HEK293 (cell line): ENCODE measurements around the gene LRP6.

Source experiments
- CTCF ChIA-PET: fragments of 350-600 bp; formaldehyde crosslinking; extraction: SDS; loops from one replicate; lab custom pipeline; 2021; ENCODE audit warnings: antibody characterized with exemption; lab: Yijun Ruan, JAX
- POLR2A ChIA-PET: fragments of 300-600 bp; formaldehyde crosslinking; extraction: SDS; loops from one replicate; lab custom pipeline; 2020; ENCODE audit warnings: antibody characterized with exemption, inconsistent platforms; lab: Yijun Ruan, JAX
- H3K27ac ChIP-seq: fragments of 200-500 bp; sonication (Bioruptor generic); 2 replicates; pipeline ENCODE4 v1.5.1; 2014; ENCODE audit warnings: low read depth, low read length, control low read depth, inconsistent platforms; ENCODE audit errors: extremely low read depth
- H3K36me3 ChIP-seq, 2 experiments: fragments of 200-500 bp in 1 of 2; sonication (Bioruptor generic) in 1 of 2; 1 replicate in 1 of 2; 2 replicates in 1 of 2; pipeline ENCODE4 v1.5.1; 2014 to 2017; ENCODE audit warnings: inconsistent platforms in 2 of 2, low read length in 2 of 2; ENCODE audit not compliant: control insufficient read depth in 2 of 2, insufficient read depth in 1 of 2
- H3K4me1 ChIP-seq: fragments of 200-500 bp; sonication (Bioruptor generic); 2 replicates; pipeline ENCODE4 v1.5.1; 2014; ENCODE audit warnings: mild to moderate bottlenecking, low read length, inconsistent platforms; ENCODE audit not compliant: control insufficient read depth, insufficient read depth
- H3K4me3 ChIP-seq: 2 replicates; pipeline ENCODE4 v1.5.1; 2011; ENCODE audit warnings: low read depth, mild to moderate bottlenecking, control low read depth, low read length, moderate library complexity
- H3K9me3 ChIP-seq: fragments of 200-500 bp; sonication (Bioruptor generic); 2 replicates; pipeline ENCODE4 v1.5.1; 2014; ENCODE audit warnings: low read depth, low read length, inconsistent platforms; ENCODE audit not compliant: control insufficient read depth, insufficient read depth
- OSR2 ChIP-seq: fragments of 450-650 bp; formaldehyde crosslinking; IDR thresholded peaks from 2 replicates; pipeline ENCODE4 v1.5.1; 2016; ENCODE audit warnings: missing biosample characterization, missing genetic modification characterization
- SP7 ChIP-seq: fragments of 450-650 bp; formaldehyde crosslinking; IDR thresholded peaks from 2 replicates; pipeline ENCODE4 v1.5.1; 2016; ENCODE audit warnings: missing biosample characterization, missing genetic modification characterization
- ZBTB17 ChIP-seq: fragments of 450-650 bp; formaldehyde crosslinking; IDR thresholded peaks from 2 replicates; pipeline ENCODE4 v1.5.1; 2016; ENCODE audit warnings: missing biosample characterization, missing genetic modification characterization
- ZEB2 ChIP-seq: fragments of 450-650 bp; formaldehyde crosslinking; IDR thresholded peaks from 2 replicates; pipeline ENCODE4 v1.5.1; 2016; ENCODE audit warnings: missing biosample characterization, missing genetic modification characterization
- ZNF112 ChIP-seq: fragments of 450-650 bp; formaldehyde crosslinking; IDR thresholded peaks from 2 replicates; pipeline ENCODE4 v1.5.0; 2017; ENCODE audit warnings: missing biosample characterization, missing genetic modification characterization
- ZNF223 ChIP-seq: fragments of 450-650 bp; formaldehyde crosslinking; IDR thresholded peaks from 2 replicates; pipeline ENCODE4 v1.5.1; 2016; ENCODE audit warnings: missing biosample characterization, missing genetic modification characterization
- ZNF24 ChIP-seq: fragments of 450-650 bp; formaldehyde crosslinking; IDR thresholded peaks from 2 replicates; pipeline ENCODE4 v1.5.1; 2016; ENCODE audit warnings: missing biosample characterization, missing genetic modification characterization
- ZNF416 ChIP-seq: fragments of 450-650 bp; formaldehyde crosslinking; IDR thresholded peaks from 2 replicates; pipeline ENCODE4 v1.5.1; 2016; ENCODE audit warnings: missing biosample characterization, missing genetic modification characterization
- ZNF426 ChIP-seq: fragments of 450-650 bp; formaldehyde crosslinking; IDR thresholded peaks from 2 replicates; pipeline ENCODE4 v1.5.1; 2017; ENCODE audit warnings: missing biosample characterization, missing genetic modification characterization, mild to moderate bottlenecking, inconsistent platforms, moderate library complexity
- ZNF701 ChIP-seq: fragments of 450-650 bp; formaldehyde crosslinking; IDR thresholded peaks from 2 replicates; pipeline ENCODE4 v1.5.1; 2016; ENCODE audit warnings: missing biosample characterization, missing genetic modification characterization
- ZNF777 ChIP-seq: fragments of 450-650 bp; formaldehyde crosslinking; IDR thresholded peaks from 2 replicates; pipeline ENCODE4 v1.5.1; 2017; ENCODE audit warnings: missing biosample characterization, missing genetic modification characterization, borderline replicate concordance
- ZSCAN23 ChIP-seq: fragments of 450-650 bp; formaldehyde crosslinking; IDR thresholded peaks from 2 replicates; pipeline ENCODE4 v1.5.1; 2016; ENCODE audit warnings: missing biosample characterization, missing genetic modification characterization
- ZSCAN30 ChIP-seq: fragments of 450-650 bp; IDR thresholded peaks from 2 replicates; pipeline ENCODE4 v1.5.1; 2018; ENCODE audit warnings: missing biosample characterization, mild to moderate bottlenecking, missing genetic modification characterization, moderate library complexity
- TF ChIP-seq, protein P1 (sequence below): fragments of 450-650 bp; IDR thresholded peaks from 2 replicates; pipeline ENCODE4 v1.5.1; 2018; ENCODE audit warnings: missing biosample characterization, mild to moderate bottlenecking, missing genetic modification characterization
- TF ChIP-seq, protein P2 (sequence below): fragments of 450-650 bp; formaldehyde crosslinking; IDR thresholded peaks from 2 replicates; pipeline ENCODE4 v1.5.1; 2017; ENCODE audit warnings: missing biosample characterization, missing genetic modification characterization
- TF ChIP-seq, protein P3 (sequence below): fragments of 450-650 bp; formaldehyde crosslinking; conservative IDR thresholded peaks from 2 replicates; pipeline ENCODE4 v1.5.1; 2016; ENCODE audit warnings: low read depth, missing biosample characterization, missing genetic modification characterization
- TF ChIP-seq, protein P4 (sequence below): fragments of 450-650 bp; formaldehyde crosslinking; IDR thresholded peaks from 2 replicates; pipeline ENCODE4; 2016; ENCODE audit warnings: missing biosample characterization, missing genetic modification characterization
- TF ChIP-seq, protein P5 (sequence below): fragments of 450-650 bp; formaldehyde crosslinking; IDR thresholded peaks from 2 replicates; pipeline ENCODE4 v1.5.1; 2016; ENCODE audit warnings: missing biosample characterization, missing genetic modification characterization, borderline replicate concordance

The LRP6 gene

DNA sequence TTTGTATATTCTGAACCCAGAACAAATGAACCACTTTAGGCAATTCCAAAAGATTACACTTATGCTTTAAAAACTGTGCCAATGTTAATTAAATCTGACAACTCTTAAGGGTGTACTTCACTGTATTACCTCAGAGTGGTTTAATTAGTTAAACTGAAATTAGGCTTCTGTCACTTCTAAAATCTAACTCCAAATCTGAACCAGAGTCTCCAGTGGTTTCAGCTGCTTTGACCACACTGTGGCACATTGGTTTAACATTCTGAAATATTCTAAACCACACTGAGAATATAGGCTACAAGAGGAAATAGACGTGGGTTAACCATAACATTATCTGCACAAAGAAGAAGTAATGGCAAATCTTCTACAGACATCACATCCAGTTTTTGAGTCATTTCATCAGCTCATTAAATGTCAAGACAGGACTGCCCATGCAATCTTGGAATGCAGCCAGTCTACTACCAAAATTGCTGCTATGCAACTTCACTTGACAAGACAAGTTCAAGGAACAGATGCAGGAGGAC, 94.8 kb downstream of the LRP6 start:
- ChIA-PET CTCF (interaction anchor here (1.0 to 1.7 kb wide), 3 partner anchors 154 to 162 kb away, joined by 5 to 7 read pairs (median 6); no protein-coding TSS in a partner anchor), POLR2A (no interaction called here)
- Histone ChIP-seq H3K9me3 (no peaks in the 10 kb centered on the region), H3K4me3 (no peak overlapping the region), H3K4me1 (peaks cover 14% of the 10 kb centered on the region), H3K36me3 (no peaks in the 10 kb centered on the region; a peak in 1 of 3 replicates)
- TF ChIP-seq ZEB2 (tag by site-specific recombination) (0 out of 2 replicates have a peak, but pooled peaks have one; percentile 25), OSR2 (tag by site-specific recombination) (0 out of 2 replicates have a peak, but pooled peaks have one; percentile 13), ZBTB17 (0 out of 2 replicates have a peak, but pooled peaks have one; percentile 21), SP7 (no peak), ZSCAN30 (tag by site-specific recombination) (no peak), ZNF24 (tag by site-specific recombination) (0 out of 2 replicates have a peak, but pooled peaks have one; percentile 26)
- TF ChIP-seq, protein P1, sequence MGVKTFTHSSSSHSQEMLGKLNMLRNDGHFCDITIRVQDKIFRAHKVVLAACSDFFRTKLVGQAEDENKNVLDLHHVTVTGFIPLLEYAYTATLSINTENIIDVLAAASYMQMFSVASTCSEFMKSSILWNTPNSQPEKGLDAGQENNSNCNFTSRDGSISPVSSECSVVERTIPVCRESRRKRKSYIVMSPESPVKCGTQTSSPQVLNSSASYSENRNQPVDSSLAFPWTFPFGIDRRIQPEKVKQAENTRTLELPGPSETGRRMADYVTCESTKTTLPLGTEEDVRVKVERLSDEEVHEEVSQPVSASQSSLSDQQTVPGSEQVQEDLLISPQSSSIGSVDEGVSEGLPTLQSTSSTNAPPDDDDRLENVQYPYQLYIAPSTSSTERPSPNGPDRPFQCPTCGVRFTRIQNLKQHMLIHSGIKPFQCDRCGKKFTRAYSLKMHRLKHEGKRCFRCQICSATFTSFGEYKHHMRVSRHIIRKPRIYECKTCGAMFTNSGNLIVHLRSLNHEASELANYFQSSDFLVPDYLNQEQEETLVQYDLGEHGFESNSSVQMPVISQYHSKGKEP (tag by site-specific recombination), result peak; percentile 87
- TF ChIP-seq, protein P2, sequence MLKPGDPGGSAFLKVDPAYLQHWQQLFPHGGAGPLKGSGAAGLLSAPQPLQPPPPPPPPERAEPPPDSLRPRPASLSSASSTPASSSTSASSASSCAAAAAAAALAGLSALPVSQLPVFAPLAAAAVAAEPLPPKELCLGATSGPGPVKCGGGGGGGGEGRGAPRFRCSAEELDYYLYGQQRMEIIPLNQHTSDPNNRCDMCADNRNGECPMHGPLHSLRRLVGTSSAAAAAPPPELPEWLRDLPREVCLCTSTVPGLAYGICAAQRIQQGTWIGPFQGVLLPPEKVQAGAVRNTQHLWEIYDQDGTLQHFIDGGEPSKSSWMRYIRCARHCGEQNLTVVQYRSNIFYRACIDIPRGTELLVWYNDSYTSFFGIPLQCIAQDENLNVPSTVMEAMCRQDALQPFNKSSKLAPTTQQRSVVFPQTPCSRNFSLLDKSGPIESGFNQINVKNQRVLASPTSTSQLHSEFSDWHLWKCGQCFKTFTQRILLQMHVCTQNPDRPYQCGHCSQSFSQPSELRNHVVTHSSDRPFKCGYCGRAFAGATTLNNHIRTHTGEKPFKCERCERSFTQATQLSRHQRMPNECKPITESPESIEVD (tag by site-specific recombination), result peak; percentile 84
- TF ChIP-seq, all 188 proteins: peak for 6
- H3K27ac ChIP-seq, result no peak overlapping the region

DNA sequence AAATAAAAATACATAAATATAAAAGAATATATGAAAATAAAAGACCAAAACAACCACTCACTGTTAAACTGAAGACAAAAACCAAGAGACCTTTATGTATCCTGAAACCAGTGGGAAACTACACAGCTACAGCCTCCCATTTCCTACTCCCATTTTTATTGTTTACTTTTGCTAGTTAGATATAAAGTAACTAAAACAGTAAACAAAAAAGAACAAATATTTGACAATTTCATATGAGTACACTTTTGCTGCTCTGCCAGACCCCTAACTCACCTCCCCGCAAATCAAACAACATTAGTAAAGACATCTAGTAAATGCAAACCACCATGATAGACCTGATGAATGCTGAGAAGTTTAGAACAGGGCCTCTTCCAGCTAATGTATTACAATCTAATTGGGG, 99.0 kb downstream of the LRP6 start:
- Histone ChIP-seq H3K4me3 (no peak overlapping the region), H3K27ac (no peak overlapping the region), H3K9me3 (no peaks in the 10 kb centered on the region), H3K4me1 (peaks cover 14% of the 10 kb centered on the region), H3K36me3 (peaks cover 0 to 10% of the 10 kb centered on the region in 2 experiments; a peak in 2 of 3 replicates)
- ChIA-PET CTCF (no interaction called here), POLR2A (no interaction called here)
- TF ChIP-seq ZBTB17 (no peak), ZSCAN30 (tag by site-specific recombination) (no peak), ZNF426 (tag by site-specific recombination) (no peak), ZNF701 (no peak), ZNF223 (tag by site-specific recombination) (no peak), ZNF112 (tag by site-specific recombination) (no peak), ZEB2 (tag by site-specific recombination) (no peak), ZSCAN23 (no peak), ZNF416 (no peak), ZNF777 (tag by site-specific recombination) (no peak)
- TF ChIP-seq, protein P3, sequence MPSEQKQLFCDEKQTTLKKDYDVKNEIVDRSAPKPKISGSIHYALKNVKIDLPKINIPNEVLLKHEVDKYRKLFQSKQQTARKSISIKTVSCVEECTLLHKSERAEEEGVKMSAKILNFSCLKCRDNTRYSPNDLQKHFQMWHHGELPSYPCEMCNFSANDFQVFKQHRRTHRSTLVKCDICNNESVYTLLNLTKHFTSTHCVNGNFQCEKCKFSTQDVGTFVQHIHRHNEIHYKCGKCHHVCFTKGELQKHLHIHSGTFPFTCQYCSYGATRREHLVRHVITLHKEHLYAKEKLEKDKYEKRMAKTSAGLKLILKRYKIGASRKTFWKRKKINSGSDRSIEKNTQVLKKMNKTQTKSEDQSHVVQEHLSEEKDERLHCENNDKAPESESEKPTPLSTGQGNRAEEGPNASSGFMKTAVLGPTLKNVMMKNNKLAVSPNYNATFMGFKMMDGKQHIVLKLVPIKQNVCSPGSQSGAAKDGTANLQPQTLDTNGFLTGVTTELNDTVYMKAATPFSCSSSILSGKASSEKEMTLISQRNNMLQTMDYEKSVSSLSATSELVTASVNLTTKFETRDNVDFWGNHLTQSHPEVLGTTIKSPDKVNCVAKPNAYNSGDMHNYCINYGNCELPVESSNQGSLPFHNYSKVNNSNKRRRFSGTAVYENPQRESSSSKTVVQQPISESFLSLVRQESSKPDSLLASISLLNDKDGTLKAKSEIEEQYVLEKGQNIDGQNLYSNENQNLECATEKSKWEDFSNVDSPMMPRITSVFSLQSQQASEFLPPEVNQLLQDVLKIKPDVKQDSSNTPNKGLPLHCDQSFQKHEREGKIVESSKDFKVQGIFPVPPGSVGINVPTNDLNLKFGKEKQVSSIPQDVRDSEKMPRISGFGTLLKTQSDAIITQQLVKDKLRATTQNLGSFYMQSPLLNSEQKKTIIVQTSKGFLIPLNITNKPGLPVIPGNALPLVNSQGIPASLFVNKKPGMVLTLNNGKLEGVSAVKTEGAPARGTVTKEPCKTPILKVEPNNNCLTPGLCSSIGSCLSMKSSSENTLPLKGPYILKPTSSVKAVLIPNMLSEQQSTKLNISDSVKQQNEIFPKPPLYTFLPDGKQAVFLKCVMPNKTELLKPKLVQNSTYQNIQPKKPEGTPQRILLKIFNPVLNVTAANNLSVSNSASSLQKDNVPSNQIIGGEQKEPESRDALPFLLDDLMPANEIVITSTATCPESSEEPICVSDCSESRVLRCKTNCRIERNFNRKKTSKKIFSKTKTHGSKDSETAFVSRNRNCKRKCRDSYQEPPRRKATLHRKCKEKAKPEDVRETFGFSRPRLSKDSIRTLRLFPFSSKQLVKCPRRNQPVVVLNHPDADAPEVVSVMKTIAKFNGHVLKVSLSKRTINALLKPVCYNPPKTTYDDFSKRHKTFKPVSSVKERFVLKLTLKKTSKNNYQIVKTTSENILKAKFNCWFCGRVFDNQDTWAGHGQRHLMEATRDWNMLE, result no peak
- TF ChIP-seq, protein P4, sequence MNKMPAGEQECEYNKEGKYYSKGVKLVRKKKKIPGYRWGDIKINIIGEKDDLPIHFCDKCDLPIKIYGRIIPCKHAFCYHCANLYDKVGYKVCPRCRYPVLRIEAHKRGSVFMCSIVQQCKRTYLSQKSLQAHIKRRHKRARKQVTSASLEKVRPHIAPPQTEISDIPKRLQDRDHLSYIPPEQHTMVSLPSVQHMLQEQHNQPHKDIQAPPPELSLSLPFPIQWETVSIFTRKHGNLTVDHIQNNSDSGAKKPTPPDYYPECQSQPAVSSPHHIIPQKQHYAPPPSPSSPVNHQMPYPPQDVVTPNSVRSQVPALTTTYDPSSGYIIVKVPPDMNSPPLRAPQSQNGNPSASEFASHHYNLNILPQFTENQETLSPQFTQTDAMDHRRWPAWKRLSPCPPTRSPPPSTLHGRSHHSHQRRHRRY, result no peak
- TF ChIP-seq, protein P5, sequence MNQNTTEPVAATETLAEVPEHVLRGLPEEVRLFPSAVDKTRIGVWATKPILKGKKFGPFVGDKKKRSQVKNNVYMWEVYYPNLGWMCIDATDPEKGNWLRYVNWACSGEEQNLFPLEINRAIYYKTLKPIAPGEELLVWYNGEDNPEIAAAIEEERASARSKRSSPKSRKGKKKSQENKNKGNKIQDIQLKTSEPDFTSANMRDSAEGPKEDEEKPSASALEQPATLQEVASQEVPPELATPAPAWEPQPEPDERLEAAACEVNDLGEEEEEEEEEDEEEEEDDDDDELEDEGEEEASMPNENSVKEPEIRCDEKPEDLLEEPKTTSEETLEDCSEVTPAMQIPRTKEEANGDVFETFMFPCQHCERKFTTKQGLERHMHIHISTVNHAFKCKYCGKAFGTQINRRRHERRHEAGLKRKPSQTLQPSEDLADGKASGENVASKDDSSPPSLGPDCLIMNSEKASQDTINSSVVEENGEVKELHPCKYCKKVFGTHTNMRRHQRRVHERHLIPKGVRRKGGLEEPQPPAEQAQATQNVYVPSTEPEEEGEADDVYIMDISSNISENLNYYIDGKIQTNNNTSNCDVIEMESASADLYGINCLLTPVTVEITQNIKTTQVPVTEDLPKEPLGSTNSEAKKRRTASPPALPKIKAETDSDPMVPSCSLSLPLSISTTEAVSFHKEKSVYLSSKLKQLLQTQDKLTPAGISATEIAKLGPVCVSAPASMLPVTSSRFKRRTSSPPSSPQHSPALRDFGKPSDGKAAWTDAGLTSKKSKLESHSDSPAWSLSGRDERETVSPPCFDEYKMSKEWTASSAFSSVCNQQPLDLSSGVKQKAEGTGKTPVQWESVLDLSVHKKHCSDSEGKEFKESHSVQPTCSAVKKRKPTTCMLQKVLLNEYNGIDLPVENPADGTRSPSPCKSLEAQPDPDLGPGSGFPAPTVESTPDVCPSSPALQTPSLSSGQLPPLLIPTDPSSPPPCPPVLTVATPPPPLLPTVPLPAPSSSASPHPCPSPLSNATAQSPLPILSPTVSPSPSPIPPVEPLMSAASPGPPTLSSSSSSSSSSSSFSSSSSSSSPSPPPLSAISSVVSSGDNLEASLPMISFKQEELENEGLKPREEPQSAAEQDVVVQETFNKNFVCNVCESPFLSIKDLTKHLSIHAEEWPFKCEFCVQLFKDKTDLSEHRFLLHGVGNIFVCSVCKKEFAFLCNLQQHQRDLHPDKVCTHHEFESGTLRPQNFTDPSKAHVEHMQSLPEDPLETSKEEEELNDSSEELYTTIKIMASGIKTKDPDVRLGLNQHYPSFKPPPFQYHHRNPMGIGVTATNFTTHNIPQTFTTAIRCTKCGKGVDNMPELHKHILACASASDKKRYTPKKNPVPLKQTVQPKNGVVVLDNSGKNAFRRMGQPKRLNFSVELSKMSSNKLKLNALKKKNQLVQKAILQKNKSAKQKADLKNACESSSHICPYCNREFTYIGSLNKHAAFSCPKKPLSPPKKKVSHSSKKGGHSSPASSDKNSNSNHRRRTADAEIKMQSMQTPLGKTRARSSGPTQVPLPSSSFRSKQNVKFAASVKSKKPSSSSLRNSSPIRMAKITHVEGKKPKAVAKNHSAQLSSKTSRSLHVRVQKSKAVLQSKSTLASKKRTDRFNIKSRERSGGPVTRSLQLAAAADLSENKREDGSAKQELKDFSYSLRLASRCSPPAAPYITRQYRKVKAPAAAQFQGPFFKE (tag by site-specific recombination), result no peak
